Astrocyte of the spinal cord (primary cell): ENCODE measurements around the gene RYR3.
"Not testable (repeated sequence)": the region's sequence is repeated elsewhere in the genome, so short reads cannot be mapped to it uniquely, and the experiment has no call there.

ENCODE experiments used
- DNase-seq: peaks from one replicate; pipeline ENCODE4 v3.0.0; 2011; ENCODE audit warnings: low read depth, low spot score
- H3K4me3 ChIP-seq: 2 replicates; pipeline ENCODE4 v1.5.1; 2011; ENCODE audit warnings: low read depth, mild to moderate bottlenecking, low read length, moderate library complexity
- CTCF ChIP-seq: IDR thresholded peaks from 2 replicates; pipeline ENCODE4 v1.5.1; 2012; ENCODE audit warnings: low read depth, mild to moderate bottlenecking, low read length, inconsistent platforms
- in situ Hi-C: cut with HindIII; loops from 2 replicates; pipeline ENCODE4 v1.10.0; 2017; ENCODE audit warnings: low sequenced_read_pairs

The RYR3 gene

GRCh38 chr15:33569036-33569435 is 258.3 kb downstream of the RYR3 start:
- no peak overlapping the region for H3K4me3 ChIP-seq
- TF ChIP-seq CTCF = no peak
- DNase-seq = no peak
- in situ Hi-C loops = no loop called here

- H3K4me3 ChIP-seq, DNase-seq, in situ Hi-C loops: not testable (repeated sequence)
Measured at GRCh38 chr15:33577911-33578310, 267.1 kb downstream of the RYR3 start.

DNA sequence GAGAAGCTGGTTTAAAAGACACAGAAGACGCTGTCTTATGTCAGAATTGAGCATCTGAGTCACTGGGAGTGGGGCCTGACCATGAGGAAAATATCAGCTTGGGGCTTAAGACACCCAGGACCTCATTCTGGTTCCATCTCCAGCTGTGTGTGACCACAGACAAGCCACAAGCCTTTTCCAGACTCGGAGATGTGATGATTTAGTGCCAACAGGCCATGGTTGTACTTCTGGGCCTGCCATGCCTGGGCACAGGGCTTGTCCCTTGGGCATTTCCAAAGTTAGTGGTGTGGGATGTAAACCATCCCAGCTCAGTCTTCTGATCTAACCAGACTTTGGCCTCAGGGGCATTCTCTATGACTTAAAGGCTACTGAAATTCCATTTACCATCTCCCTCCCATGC is 269.8 kb downstream of the RYR3 start:
- no peak overlapping the region for H3K4me3 ChIP-seq
- DNase-seq = peak; percentile 27
- in situ Hi-C loops = no loop called here
- no peak for TF ChIP-seq CTCF

DNA sequence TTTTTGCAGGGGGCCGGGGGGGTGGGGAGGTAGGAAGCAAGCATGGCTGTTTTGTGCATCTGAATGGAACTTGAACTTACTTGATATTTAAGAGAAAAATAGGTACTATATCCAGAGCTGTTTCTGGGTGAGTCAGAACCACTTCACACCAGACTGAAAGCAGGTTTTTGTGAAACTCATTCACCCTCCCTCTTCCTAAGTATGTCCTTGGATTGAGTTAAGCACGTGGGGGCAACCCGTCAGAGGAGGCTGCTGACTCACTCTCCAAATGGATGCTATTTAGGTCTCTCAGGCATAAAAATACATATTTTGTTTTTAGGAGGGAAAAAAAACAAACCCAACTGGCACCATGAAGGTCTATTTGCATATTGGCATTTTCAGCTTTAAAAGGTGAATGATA is 270.3 kb downstream of the RYR3 start:
- DNase-seq = peak; percentile 74
- in situ Hi-C loops = no loop called here
- TF ChIP-seq CTCF = no peak
- H3K4me3 ChIP-seq = no peak overlapping the region

DNA sequence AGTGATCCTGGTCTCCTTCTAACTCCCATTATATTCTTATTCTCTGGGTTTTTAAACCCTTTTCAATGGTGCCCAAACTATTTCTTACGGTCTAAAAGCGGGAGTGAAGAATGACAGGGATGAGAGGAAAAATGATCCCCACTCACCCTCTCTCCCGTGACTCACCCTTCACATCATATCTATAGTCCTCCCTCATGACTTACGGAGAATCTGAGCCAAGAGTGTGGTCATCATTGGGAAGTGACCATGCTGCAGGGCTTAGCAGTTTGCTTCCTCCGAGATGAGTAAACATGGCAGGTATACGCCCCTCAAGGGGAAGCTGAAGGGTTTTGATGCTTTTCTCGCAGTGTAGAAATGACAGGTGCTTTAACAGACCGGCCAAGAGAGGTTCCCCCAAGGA is 274.0 kb downstream of the RYR3 start:
- DNase-seq = peak; percentile 54
- in situ Hi-C loops = no loop called here
- no peak for TF ChIP-seq CTCF

DNA sequence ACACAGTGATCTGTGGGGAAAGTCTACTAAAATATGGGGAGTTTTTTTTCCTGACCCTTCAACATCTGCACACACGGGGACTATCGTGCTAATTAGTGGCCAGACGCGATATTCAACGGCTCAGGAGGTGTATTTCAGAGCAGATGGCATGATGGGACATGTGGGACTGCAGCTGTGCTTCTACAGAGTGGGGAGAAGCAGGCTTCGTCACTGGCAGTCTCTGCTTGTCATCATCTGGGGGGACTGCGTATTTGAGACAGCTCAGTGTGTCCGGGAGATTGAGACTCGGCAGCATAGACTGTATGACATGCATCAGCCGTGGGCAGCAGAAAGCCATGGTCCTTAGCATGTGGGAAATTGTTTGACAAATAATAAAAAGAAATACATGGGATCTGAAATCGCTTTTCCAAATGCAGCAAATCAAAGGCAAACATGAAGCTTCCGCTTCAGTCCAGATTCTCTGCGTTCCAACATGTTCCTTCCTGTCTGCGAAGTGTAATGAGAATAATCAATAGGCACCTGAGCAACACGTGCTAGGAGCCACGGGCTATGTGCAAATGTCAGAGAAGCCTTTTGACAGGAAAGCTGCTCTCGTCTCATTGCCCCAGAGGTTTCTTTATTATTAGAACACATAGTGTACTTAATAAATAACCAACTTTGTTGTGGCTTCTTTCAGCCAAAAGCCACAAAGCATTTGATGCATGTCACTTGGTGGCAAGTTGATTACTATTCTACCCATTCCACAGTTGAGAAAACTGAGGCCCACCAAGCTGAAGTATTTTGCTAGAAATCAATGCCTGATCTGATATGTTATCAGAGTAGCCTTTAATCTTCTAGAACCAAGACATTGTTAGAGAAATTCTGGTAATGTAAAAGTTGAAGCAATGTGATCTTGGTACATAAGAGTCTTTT is 276.3 kb downstream of the RYR3 start:
- DNase-seq = no peak
- no peak for TF ChIP-seq CTCF
- no peak overlapping the region for H3K4me3 ChIP-seq
- in situ Hi-C loops = no loop called here

More for the DNA sequence above, 274.0 kb downstream of the RYR3 start:
- H3K4me3 ChIP-seq = no peak overlapping the region

DNA sequence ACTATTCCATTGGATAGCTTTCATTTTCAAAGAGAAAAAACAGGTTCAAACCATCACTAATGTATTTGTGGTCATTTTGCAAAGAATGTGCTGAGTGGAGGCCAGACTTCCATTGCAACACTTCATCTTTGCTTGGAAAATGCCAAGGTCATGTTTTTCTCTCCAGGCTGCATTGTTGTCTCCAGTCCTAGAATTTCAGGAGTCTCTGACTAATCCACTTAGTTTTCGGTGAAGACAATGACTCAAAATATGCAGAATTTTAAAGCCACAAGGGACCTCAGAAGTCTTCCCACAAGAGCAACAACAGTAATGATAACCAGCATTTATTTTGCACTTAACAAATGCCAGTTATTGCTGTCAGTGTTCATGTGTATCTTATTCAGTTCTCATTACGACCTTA is 277.0 kb downstream of the RYR3 start:
- in situ Hi-C loops = no loop called here
- peak; percentile 77 for DNase-seq
- no peak for TF ChIP-seq CTCF
- H3K4me3 ChIP-seq = no peak overlapping the region
